HEK293 (cell line): Measurements from ENCODE around the gene BAIAP2.

Source experiments
- BCL11B ChIP-seq: fragments of 450-650 bp; formaldehyde crosslinking; IDR thresholded peaks from 2 replicates; pipeline ENCODE4 v1.5.1; 2016; ENCODE audit warnings: low read depth, missing biosample characterization, missing genetic modification characterization
- EGR2 ChIP-seq: fragments of 450-650 bp; formaldehyde crosslinking; IDR thresholded peaks from 2 replicates; pipeline ENCODE4 v1.5.1; 2016; ENCODE audit warnings: low read depth, missing biosample characterization, missing genetic modification characterization
- GLIS1 ChIP-seq: fragments of 450-650 bp; formaldehyde crosslinking; IDR thresholded peaks from 2 replicates; pipeline ENCODE4 v1.5.1; 2016; ENCODE audit warnings: missing biosample characterization, missing genetic modification characterization
- HOXC10 ChIP-seq: sonication (generic); formaldehyde crosslinking; IDR thresholded peaks from 2 replicates; pipeline ENCODE4 v1.8.1; 2023; ENCODE audit warnings: mild to moderate bottlenecking, missing genetic modification reagents
- MEIS1 ChIP-seq: sonication (generic); formaldehyde crosslinking; IDR thresholded peaks from 2 replicates; pipeline ENCODE4 v1.8.1; 2022; ENCODE audit warnings: missing genetic modification reagents, mild to moderate bottlenecking, borderline replicate concordance
- OVOL3 ChIP-seq: fragments of 450-650 bp; formaldehyde crosslinking; IDR thresholded peaks from 2 replicates; pipeline ENCODE4 v1.5.1; 2016; ENCODE audit warnings: missing biosample characterization, missing genetic modification characterization
- SETDB1 ChIP-seq: IDR thresholded peaks from one replicate; pipeline ENCODE4 v1.6.1; 2017; ENCODE audit warnings: mild to moderate bottlenecking, low read length, moderate library complexity, mixed read lengths; ENCODE audit not compliant: insufficient read length
- YY1 ChIP-seq: fragments of 450-650 bp; formaldehyde crosslinking; IDR thresholded peaks from 2 replicates; pipeline ENCODE4 v1.5.1; 2018; ENCODE audit warnings: missing biosample characterization, missing genetic modification characterization
- ZFHX2 ChIP-seq: fragments of 450-650 bp; formaldehyde crosslinking; conservative IDR thresholded peaks from 2 replicates; pipeline ENCODE4 v1.5.1; 2016; ENCODE audit warnings: missing biosample characterization, missing genetic modification characterization
- ZNF311 ChIP-seq: fragments of 450-650 bp; formaldehyde crosslinking; IDR thresholded peaks from 2 replicates; pipeline ENCODE4 v1.5.1; 2017; ENCODE audit warnings: missing biosample characterization, missing genetic modification characterization, borderline replicate concordance
- ZNF341 ChIP-seq: fragments of 450-650 bp; formaldehyde crosslinking; IDR thresholded peaks from 2 replicates; pipeline ENCODE4; 2016; ENCODE audit warnings: low read depth, missing biosample characterization, missing genetic modification characterization
- ZNF350 ChIP-seq: fragments of 450-650 bp; formaldehyde crosslinking; IDR thresholded peaks from 2 replicates; pipeline ENCODE4 v1.5.0; 2017; ENCODE audit warnings: missing biosample characterization, mild to moderate bottlenecking, missing genetic modification characterization
- ZNF354C ChIP-seq: fragments of 450-650 bp; formaldehyde crosslinking; IDR thresholded peaks from 2 replicates; pipeline ENCODE4 v1.5.1; 2016; ENCODE audit warnings: missing biosample characterization, missing genetic modification characterization, low read depth, borderline replicate concordance
- ZNF529 ChIP-seq: fragments of 450-650 bp; formaldehyde crosslinking; IDR thresholded peaks from 2 replicates; pipeline ENCODE4 v1.5.1; 2017; ENCODE audit warnings: missing genetic modification characterization, missing biosample characterization; ENCODE audit not compliant: insufficient replicate concordance
- ZNF530 ChIP-seq: fragments of 450-650 bp; formaldehyde crosslinking; IDR thresholded peaks from 2 replicates; pipeline ENCODE4 v1.5.1; 2016; ENCODE audit warnings: low read depth, missing biosample characterization, missing genetic modification characterization
- ZNF548 ChIP-seq: fragments of 450-650 bp; formaldehyde crosslinking; IDR thresholded peaks from 2 replicates; pipeline ENCODE4 v1.5.1; 2016; ENCODE audit warnings: missing biosample characterization, missing genetic modification characterization
- ZNF654 ChIP-seq: fragments of 450-650 bp; formaldehyde crosslinking; IDR thresholded peaks from 2 replicates; pipeline ENCODE4 v1.5.1; 2016; ENCODE audit warnings: low read depth, missing biosample characterization, missing genetic modification characterization
- ZNF658 ChIP-seq: fragments of 450-650 bp; formaldehyde crosslinking; IDR thresholded peaks from 2 replicates; pipeline ENCODE4; 2016; ENCODE audit warnings: missing biosample characterization, missing genetic modification characterization
- ZNF660 ChIP-seq: fragments of 450-650 bp; IDR thresholded peaks from 2 replicates; pipeline ENCODE4 v1.5.1; 2018; ENCODE audit warnings: missing biosample characterization, mild to moderate bottlenecking, missing genetic modification characterization
- ZNF701 ChIP-seq: fragments of 450-650 bp; formaldehyde crosslinking; IDR thresholded peaks from 2 replicates; pipeline ENCODE4 v1.5.1; 2016; ENCODE audit warnings: missing biosample characterization, missing genetic modification characterization
- ZNF76 ChIP-seq: fragments of 450-650 bp; formaldehyde crosslinking; IDR thresholded peaks from 2 replicates; pipeline ENCODE4; 2016; ENCODE audit warnings: low read depth, missing biosample characterization, missing genetic modification characterization, borderline replicate concordance
- TF ChIP-seq, protein P1 (sequence below): fragments of 450-650 bp; formaldehyde crosslinking; IDR thresholded peaks from 2 replicates; pipeline ENCODE4 v1.5.1; 2016; ENCODE audit warnings: missing biosample characterization, missing genetic modification characterization
- TF ChIP-seq, protein P2 (sequence below): fragments of 450-650 bp; formaldehyde crosslinking; IDR thresholded peaks from 2 replicates; pipeline ENCODE4 v1.5.1; 2017; ENCODE audit warnings: missing biosample characterization, missing genetic modification characterization
- TF ChIP-seq, protein P3 (sequence below): fragments of 450-650 bp; formaldehyde crosslinking; IDR thresholded peaks from 2 replicates; pipeline ENCODE4 v1.5.1; 2017; ENCODE audit warnings: missing biosample characterization, mild to moderate bottlenecking, missing genetic modification characterization, moderate library complexity
- TF ChIP-seq, protein P4 (sequence below): fragments of 450-650 bp; IDR thresholded peaks from 2 replicates; pipeline ENCODE4 v1.5.1; 2018; ENCODE audit warnings: missing biosample characterization, mild to moderate bottlenecking, missing genetic modification characterization
- TF ChIP-seq, protein P5 (sequence below): fragments of 450-650 bp; formaldehyde crosslinking; IDR thresholded peaks from 2 replicates; pipeline ENCODE4 v1.5.1; 2016; ENCODE audit warnings: missing biosample characterization, missing genetic modification characterization, low read depth
- TF ChIP-seq, protein P6 (sequence below): fragments of 450-650 bp; formaldehyde crosslinking; IDR thresholded peaks from 2 replicates; pipeline ENCODE4 v1.5.1; 2016; ENCODE audit warnings: missing biosample characterization, missing genetic modification characterization

BAIAP2 gene

DNA sequence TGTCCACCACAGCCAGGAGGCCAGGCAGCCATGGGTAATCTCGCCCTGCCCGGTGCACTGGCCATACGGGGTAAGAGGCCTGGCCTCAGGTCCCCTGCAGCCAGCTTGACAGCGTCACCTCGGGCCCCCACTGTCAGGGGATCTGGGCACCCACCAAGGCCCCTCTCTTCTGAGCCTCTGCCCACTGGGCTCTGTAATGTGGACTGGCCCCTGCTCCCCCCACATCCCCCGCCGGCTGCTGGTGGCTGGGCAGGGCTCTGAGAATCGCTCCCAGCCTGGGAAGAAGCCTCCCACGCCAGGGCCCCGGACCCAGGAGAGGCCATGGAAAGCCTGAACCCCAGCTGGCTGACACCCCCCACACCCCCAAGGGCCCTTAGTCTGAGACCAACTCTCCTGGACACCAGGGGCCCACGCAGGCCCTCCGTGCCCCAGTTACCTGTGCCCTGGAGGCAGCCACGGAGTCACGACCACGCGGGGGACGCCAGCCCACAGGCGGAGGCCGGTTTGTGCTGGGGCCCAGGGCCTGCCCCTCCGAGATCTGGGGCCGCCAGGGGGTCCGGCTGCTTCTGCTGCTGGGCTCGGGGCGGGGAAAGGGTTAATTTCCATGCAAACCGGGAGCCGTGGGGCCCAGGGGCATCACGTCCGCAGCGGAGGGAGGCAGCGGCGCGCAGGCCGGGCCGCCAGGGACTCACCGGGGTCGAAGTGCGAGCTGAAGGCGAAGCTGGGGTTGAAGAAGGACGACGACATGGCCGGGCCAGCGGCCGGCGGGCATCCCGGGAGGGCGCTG, 130.5 kb downstream of the BAIAP2 start, which contains the start of gene PVALEF (continued):
- TF ChIP-seq, protein P1, sequence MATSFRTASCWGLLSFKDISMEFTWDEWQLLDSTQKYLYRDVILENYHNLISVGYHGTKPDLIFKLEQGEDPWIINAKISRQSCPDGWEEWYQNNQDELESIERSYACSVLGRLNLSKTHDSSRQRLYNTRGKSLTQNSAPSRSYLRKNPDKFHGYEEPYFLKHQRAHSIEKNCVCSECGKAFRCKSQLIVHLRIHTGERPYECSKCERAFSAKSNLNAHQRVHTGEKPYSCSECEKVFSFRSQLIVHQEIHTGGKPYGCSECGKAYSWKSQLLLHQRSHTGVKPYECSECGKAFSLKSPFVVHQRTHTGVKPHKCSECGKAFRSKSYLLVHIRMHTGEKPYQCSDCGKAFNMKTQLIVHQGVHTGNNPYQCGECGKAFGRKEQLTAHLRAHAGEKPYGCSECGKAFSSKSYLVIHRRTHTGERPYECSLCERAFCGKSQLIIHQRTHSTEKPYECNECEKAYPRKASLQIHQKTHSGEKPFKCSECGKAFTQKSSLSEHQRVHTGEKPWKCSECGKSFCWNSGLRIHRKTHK (tag by site-specific recombination), result no peak
- TF ChIP-seq MEIS1 (CRISPR knock-in tag) (no peak), ZNF350 (no peak), EGR2 (0 out of 2 replicates have a peak, but pooled peaks have one; percentile 10), ZNF530 (tag by site-specific recombination) (no peak), ZFHX2 (tag by site-specific recombination) (peak; percentile 62), ZNF701 (no peak), ZNF548 (tag by site-specific recombination) (no peak), ZNF341 (peak; percentile 27; the same call in 1 of the 2 replicates), BCL11B (tag by site-specific recombination) (no peak), HOXC10 (CRISPR knock-in tag) (no peak), SETDB1 (no peak), GLIS1 (tag by site-specific recombination) (peak; percentile 61; the same call in 1 of the 2 replicates), ZNF354C (tag by site-specific recombination) (no peak), ZNF654 (tag by site-specific recombination) (no peak), ZNF658 (tag by site-specific recombination) (no peak), ZNF660 (no peak), OVOL3 (no peak), ZNF76 (peak; percentile 17; the same call in 1 of the 2 replicates), ZNF311 (tag by site-specific recombination) (no peak), YY1 (tag by site-specific recombination) (peak; percentile 21; the same call in 1 of the 2 replicates), ZNF529 (tag by site-specific recombination) (no peak)
- TF ChIP-seq, protein P2, sequence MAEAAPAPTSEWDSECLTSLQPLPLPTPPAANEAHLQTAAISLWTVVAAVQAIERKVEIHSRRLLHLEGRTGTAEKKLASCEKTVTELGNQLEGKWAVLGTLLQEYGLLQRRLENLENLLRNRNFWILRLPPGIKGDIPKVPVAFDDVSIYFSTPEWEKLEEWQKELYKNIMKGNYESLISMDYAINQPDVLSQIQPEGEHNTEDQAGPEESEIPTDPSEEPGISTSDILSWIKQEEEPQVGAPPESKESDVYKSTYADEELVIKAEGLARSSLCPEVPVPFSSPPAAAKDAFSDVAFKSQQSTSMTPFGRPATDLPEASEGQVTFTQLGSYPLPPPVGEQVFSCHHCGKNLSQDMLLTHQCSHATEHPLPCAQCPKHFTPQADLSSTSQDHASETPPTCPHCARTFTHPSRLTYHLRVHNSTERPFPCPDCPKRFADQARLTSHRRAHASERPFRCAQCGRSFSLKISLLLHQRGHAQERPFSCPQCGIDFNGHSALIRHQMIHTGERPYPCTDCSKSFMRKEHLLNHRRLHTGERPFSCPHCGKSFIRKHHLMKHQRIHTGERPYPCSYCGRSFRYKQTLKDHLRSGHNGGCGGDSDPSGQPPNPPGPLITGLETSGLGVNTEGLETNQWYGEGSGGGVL (tag by site-specific recombination), result 0 out of 2 replicates have a peak, but pooled peaks have one; percentile 20
- TF ChIP-seq, protein P3, sequence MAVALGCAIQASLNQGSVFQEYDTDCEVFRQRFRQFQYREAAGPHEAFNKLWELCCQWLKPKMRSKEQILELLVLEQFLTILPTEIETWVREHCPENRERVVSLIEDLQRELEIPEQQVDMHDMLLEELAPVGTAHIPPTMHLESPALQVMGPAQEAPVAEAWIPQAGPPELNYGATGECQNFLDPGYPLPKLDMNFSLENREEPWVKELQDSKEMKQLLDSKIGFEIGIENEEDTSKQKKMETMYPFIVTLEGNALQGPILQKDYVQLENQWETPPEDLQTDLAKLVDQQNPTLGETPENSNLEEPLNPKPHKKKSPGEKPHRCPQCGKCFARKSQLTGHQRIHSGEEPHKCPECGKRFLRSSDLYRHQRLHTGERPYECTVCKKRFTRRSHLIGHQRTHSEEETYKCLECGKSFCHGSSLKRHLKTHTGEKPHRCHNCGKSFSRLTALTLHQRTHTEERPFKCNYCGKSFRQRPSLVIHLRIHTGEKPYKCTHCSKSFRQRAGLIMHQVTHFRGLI (tag by site-specific recombination), result no peak
- TF ChIP-seq, protein P4, sequence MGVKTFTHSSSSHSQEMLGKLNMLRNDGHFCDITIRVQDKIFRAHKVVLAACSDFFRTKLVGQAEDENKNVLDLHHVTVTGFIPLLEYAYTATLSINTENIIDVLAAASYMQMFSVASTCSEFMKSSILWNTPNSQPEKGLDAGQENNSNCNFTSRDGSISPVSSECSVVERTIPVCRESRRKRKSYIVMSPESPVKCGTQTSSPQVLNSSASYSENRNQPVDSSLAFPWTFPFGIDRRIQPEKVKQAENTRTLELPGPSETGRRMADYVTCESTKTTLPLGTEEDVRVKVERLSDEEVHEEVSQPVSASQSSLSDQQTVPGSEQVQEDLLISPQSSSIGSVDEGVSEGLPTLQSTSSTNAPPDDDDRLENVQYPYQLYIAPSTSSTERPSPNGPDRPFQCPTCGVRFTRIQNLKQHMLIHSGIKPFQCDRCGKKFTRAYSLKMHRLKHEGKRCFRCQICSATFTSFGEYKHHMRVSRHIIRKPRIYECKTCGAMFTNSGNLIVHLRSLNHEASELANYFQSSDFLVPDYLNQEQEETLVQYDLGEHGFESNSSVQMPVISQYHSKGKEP (tag by site-specific recombination), result no peak
- TF ChIP-seq, protein P5, sequence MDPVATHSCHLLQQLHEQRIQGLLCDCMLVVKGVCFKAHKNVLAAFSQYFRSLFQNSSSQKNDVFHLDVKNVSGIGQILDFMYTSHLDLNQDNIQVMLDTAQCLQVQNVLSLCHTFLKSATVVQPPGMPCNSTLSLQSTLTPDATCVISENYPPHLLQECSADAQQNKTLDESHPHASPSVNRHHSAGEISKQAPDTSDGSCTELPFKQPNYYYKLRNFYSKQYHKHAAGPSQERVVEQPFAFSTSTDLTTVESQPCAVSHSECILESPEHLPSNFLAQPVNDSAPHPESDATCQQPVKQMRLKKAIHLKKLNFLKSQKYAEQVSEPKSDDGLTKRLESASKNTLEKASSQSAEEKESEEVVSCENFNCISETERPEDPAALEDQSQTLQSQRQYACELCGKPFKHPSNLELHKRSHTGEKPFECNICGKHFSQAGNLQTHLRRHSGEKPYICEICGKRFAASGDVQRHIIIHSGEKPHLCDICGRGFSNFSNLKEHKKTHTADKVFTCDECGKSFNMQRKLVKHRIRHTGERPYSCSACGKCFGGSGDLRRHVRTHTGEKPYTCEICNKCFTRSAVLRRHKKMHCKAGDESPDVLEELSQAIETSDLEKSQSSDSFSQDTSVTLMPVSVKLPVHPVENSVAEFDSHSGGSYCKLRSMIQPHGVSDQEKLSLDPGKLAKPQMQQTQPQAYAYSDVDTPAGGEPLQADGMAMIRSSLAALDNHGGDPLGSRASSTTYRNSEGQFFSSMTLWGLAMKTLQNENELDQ (tag by site-specific recombination), result no peak
- TF ChIP-seq, protein P6, sequence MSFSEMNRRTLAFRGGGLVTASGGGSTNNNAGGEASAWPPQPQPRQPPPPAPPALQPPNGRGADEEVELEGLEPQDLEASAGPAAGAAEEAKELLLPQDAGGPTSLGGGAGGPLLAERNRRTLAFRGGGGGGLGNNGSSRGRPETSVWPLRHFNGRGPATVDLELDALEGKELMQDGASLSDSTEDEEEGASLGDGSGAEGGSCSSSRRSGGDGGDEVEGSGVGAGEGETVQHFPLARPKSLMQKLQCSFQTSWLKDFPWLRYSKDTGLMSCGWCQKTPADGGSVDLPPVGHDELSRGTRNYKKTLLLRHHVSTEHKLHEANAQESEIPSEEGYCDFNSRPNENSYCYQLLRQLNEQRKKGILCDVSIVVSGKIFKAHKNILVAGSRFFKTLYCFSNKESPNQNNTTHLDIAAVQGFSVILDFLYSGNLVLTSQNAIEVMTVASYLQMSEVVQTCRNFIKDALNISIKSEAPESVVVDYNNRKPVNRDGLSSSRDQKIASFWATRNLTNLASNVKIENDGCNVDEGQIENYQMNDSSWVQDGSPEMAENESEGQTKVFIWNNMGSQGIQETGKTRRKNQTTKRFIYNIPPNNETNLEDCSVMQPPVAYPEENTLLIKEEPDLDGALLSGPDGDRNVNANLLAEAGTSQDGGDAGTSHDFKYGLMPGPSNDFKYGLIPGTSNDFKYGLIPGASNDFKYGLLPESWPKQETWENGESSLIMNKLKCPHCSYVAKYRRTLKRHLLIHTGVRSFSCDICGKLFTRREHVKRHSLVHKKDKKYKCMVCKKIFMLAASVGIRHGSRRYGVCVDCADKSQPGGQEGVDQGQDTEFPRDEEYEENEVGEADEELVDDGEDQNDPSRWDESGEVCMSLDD (tag by site-specific recombination), result peak; percentile 67; the same call in 1 of the 2 replicates
